SK-N-SH (cell line): ENCODE data around the gene MLLT10.

Experiments
- CTCF ChIP-seq: fragments of 200-600 bp; sonication (generic); IDR thresholded peaks from 2 replicates; pipeline ENCODE4 v1.6.1; 2017; ENCODE audit warnings: antibody characterized with exemption, mild to moderate bottlenecking, moderate library complexity
- MXI1 ChIP-seq: IDR thresholded peaks from 2 replicates; pipeline ENCODE4 v1.6.1; 2012; ENCODE audit warnings: mild to moderate bottlenecking, low read depth, low read length, improper control_type of control experiment
- POLR2AphosphoS5 ChIP-seq: IDR thresholded peaks from 2 replicates; pipeline ENCODE4 v1.6.1; 2012; ENCODE audit warnings: low read depth, low read length
- SMC3 ChIP-seq: IDR thresholded peaks from 2 replicates; pipeline ENCODE4 v1.6.1; 2012; ENCODE audit warnings: low read depth, low read length, improper control_type of control experiment
- TAF1 ChIP-seq: IDR thresholded peaks from 2 replicates; pipeline ENCODE4 v1.6.1; 2012; ENCODE audit warnings: low read depth, mild to moderate bottlenecking, low read length, moderate library complexity, borderline replicate concordance
- USF2 ChIP-seq: fragments of 150-350 bp; IDR thresholded peaks from 2 replicates; pipeline ENCODE4 v1.6.1; 2017; ENCODE audit warnings: antibody characterized with exemption, low read length, low read depth, borderline replicate concordance
- TF ChIP-seq, protein P1 (sequence below): IDR thresholded peaks from 2 replicates; pipeline ENCODE4 v1.4.0; 2012; ENCODE audit warnings: low read depth

DNA sequence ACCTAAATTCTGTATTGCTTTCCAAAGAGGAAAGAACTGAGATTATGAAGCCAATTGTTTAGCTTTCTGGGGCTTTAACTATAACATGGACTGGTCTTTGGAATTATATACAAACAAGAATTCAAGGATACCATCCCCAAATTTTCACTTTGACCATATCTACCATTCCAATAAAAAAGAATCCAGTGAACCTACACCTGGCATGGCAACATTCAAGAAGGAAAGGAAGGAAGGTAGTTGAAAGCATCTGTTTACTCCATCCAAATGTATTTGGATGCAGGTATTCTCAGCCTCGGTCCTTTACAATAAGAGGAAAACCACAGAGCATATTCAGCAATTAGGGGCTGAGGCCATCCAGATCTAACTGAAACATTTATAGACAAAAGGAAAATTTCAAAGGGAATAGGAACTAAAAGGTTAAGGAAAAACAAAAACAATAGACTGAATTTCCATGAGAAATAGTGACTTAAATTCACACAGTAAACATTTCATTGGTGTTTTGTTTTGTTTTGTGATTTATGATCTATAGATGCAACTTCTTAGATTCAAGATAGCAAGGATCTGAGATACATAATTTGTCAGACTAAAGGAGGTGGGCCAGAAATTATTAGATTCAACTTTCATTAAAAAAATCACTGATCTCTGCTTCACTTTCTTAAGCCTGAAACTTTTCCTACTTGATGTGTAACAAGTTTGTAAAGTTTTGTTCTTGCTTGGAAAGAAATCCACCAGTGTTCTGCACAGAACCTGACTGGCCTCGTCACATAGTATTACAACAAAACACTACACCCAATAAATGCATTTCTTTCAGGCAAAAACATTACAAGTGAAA is 21.2 kb upstream of the MLLT10 start:
- TF ChIP-seq CTCF (no peak), MXI1 (no peak), TAF1 (no peak), POLR2AphosphoS5 (no peak), SMC3 (no peak), USF2 (no peak)
- TF ChIP-seq, protein P1, sequence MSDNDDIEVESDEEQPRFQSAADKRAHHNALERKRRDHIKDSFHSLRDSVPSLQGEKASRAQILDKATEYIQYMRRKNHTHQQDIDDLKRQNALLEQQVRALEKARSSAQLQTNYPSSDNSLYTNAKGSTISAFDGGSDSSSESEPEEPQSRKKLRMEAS, result no peak
